GM18520 (cell line): Measurements from ENCODE around the gene AMER2.

Experiments
- ATAC-seq: cut with Tn5 transposase; IDR thresholded peaks from one replicate; pipeline ENCODE4 v1.9.1; 2021; ENCODE audit not compliant: unreplicated experiment

AMER2 gene

DNA sequence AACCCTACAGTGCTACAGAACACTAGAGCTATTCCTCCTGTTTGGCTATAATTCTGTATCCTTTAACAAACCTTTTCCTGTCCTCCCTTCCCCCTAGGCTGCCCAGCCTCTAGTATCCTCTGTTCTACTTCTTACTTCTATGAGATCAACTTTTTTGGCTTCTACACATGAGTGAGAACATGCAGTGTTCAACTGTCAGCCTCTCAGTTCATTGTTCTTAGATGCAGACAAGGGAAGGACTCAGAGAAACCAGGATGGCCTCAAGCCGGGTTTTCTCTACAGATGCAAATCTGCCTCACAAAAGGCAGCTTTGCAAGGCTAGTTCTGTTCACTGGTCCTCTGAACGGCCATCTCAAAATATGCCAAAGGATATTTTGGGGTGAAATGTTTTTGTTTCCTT lies 18.4 kb downstream of the AMER2 start:
- ATAC-seq: no peak

DNA sequence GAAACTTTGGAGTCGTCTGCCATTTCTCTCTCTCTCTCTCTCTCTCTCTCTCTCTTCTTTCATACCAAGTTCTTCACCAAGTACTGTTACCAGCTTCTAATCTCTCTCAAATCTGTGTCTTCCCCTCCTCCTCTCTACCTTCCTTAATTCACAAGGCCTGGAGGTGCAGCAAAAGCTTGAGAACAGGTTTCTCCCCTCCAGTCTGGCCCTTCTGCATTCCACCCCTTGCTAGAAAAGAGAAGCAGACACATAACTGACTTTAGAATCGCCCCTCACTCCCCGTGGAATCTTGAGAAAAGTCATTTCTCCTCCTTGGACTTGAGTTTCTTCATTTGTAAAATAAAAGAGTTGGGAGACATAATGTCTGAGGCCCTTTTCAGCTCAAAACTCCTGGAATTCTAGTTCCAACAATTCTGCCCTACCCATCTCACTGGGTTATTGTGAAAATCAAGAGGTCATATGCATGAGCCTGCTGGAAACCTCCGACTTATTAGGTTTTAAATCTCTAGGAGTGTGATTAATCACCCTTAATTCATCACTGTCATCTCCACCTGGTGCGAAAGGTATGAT lies 20.4 kb downstream of the AMER2 start:
- ATAC-seq: no peak

GRCh38 chr13:25149711-25150110 lies 22.4 kb downstream of the AMER2 start:
- ATAC-seq: no peak

DNA sequence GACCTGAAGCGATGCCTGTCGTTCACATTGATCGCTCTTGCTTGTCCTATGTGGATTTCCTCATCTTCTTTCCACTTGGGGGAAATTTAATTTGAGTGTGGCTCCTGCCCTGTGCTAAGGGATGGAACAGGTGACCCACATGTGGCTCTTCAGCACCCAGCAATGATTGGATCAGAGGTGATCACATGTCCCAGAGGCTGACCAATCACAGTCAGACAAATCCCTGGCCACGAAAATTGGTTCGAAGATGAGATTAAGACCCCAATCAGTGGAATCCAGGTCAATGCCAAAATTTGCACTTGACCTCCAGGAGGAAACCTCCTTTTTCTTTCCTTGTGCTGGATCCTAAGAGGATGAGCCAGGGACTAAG lies 23.7 kb downstream of the AMER2 start:
- no peak for ATAC-seq

DNA sequence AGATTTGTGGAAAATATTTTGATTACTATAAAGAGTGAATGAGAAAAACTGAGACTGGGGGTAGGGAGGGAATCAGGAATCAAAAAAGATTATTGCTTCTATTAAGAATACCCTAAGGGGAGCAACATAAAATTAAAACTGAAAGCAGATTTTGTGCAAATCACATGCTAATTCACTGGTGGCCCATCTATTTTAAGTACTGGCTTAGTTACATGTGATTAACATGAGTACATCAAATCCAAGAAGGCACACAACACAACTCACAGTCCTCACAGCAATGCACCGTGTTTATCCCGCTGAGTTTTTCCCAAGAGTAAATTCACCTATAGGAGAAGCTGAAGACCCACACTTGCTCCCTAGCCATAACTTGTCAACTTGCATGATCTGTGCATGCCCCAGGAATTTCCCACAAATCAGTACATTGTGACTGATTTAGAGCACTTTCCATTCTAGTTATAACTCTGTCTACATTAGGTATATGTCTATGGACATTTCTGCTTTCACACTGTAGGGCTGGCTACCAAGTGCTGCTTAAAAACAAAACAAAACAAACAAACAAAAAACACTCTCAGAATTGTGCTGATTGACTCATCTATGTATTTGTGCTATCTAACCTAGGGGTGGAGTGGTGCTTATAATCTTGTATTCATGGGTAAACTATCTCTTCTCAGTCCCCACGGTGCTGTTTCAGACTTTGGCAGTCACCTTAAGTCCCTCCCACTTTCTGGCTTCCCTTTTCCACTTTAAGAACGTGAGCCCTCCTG lies 24.3 kb downstream of the AMER2 start:
- ATAC-seq: peak; percentile 77

- no peak for ATAC-seq
These were observed 28.4 kb downstream of the AMER2 start for GRCh38 chr13:25143706-25144105.

DNA sequence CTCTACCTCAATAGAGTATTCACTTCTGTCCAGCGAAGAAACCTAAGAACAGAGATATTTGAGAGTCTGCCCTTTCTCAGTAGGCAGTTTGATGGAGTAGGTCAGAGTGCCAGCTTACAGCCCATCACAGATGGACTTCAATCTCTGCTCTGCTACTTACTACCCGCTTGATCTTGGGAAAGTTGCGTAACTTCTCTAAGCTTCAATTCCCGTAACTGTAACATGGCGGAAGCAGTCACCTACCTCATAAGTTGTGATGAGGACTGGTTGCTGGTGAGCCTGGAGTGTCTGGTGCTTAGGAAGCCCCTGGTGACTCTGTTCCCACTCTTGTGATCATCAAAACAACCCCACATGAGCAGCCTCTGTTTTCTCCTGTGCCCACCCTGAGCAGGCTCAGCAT lies 31.0 kb downstream of the AMER2 start:
- ATAC-seq: no peak

- no peak for ATAC-seq
These were observed 34.3 kb downstream of the AMER2 start for GRCh38 chr13:25137788-25138115.

- ATAC-seq: no peak
These were observed 35.0 kb downstream of the AMER2 start for GRCh38 chr13:25136880-25137787.

GRCh38 chr13:25135896-25136295 lies 36.2 kb downstream of the AMER2 start:
- ATAC-seq: no peak

- no peak for ATAC-seq
These were observed 39.2 kb downstream of the AMER2 start for GRCh38 chr13:25132751-25133390.

DNA sequence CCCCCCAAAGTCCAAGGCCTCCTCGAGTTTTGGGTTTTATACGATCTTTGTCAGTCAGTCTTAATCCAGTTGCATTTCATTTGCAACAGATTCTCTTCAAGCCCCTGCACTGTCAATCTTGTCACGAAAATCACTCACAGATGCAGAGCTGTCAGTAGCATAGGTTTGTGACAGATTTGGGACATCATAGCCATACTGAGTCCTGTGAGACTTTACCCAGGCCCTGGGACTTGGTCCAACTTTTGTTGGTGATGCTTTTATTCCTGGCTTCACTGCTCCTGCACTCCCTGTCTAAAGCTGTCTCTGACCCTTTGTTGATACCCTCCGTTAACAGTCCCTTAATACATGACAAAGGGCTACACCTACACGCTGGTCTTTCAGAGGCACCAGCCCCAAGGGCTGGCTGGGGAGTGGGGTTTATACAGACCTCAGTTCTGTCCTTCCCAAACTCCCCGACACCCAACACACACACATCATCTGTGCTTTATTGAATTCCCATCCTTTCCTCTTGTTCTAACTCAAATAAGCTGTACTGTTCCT lies 40.1 kb downstream of the AMER2 start:
- no peak for ATAC-seq

DNA sequence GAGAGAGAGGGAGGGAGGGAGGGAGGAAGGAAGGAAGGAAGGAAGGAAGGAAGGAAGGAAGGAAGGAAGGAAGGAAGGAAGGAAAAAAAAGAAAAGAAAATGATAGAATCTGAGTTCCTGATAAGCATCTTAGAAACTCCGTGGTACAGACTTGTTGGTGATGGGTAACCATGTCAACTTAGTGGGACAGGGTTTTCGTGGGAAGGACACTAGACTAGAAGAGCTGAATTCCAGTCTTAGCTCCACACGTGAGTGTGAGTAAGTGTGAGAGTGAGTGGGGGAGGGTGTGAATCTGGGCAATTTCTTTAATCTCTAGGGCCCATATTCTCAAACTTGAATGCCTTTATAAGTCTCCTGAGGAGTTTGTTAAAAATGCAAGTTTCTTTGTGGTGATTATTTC lies 41.1 kb downstream of the AMER2 start:
- ATAC-seq: no peak

GRCh38 chr13:25118378-25118905 lies 53.6 kb downstream of the AMER2 start:
- ATAC-seq: no peak

DNA sequence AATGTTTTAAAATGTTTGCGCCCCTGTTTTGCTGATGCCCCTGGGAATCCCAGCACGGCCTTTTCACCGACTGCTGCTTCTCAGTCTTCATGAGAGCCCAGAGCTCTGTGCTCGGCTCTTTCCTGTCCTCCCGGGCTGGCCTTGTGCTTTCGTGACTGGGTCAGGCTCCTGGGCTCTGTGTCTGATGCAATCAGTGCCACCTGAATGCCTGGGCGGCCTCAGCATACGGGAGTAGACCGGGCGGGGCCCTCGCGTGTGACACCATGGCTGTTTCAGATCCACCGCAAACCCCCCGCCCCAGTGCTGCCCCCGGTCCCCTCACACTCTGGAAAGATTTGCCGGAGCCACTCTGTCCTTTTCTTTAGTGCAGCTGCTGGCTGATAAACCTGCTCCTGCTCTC lies 54.8 kb downstream of the AMER2 start:
- ATAC-seq: no peak

GRCh38 chr13:25116044-25116443 lies 56.0 kb downstream of the AMER2 start:
- ATAC-seq: no peak

- ATAC-seq: no peak
These were observed 57.9 kb downstream of the AMER2 start for GRCh38 chr13:25114220-25114619.

- no peak for ATAC-seq
These were observed 59.3 kb downstream of the AMER2 start for GRCh38 chr13:25112695-25113255.
